Spleen (tissue), 13 donors: ENCODE results near the gene LRRC31. TPM values are rescaled to one million over a fixed set of nuclear protein-coding genes. Genes with fewer than 3 reads are reported as not detected.

Experiments used
- DNase-seq: peaks from one replicate; pipeline ENCODE4 v3.0.0-alpha.2; 2020
- H3K27ac ChIP-seq, 8 donors: fragments of 200-600 bp; sonication (generic) in 7 of 8; 1 replicate in 4 of 8; 2 replicates in 4 of 8; pipeline versions ENCODE4 v1.5.0 to v1.8.0; 2016 to 2021; ENCODE audit warnings: inconsistent platforms in 4 of 8, mild to moderate bottlenecking in 4 of 8, moderate library complexity in 1 of 8
- H3K27me3 ChIP-seq, 7 donors: fragments of 200-600 bp; sonication (generic) in 6 of 7; replicated peaks in 1 of 7; 1 replicate in 4 of 7; 2 replicates in 3 of 7; pipeline versions ENCODE4 v1.5.0 to v1.8.0; 2016 to 2021; ENCODE audit warnings: inconsistent platforms in 3 of 7, mild to moderate bottlenecking in 1 of 7
- H3K36me3 ChIP-seq, 6 donors: fragments of 200-600 bp; sonication (generic) in 5 of 6; 1 replicate in 4 of 6; 2 replicates in 2 of 6; pipeline versions ENCODE4 v1.5.0 to v1.8.0; 2016 to 2021; ENCODE audit warnings: inconsistent platforms in 2 of 6
- H3K4me1 ChIP-seq, 6 donors: fragments of 200-600 bp; sonication (generic) in 5 of 6; 1 replicate in 3 of 6; 2 replicates in 3 of 6; pipeline versions ENCODE4 v1.5.0 to v1.8.0; 2016 to 2021; ENCODE audit warnings: inconsistent platforms in 3 of 6
- H3K4me3 ChIP-seq, 8 donors: fragments of 200-600 bp; sonication (generic) in 7 of 8; 1 replicate in 4 of 8; 2 replicates in 4 of 8; pipeline versions ENCODE4 v1.5.0 to v1.8.0; 2016 to 2021; ENCODE audit warnings: inconsistent platforms in 4 of 8, mild to moderate bottlenecking in 4 of 8, moderate library complexity in 2 of 8
- H3K9me3 ChIP-seq, 8 donors: fragments of 200-600 bp; sonication (generic) in 7 of 8; 1 replicate in 4 of 8; 2 replicates in 4 of 8; pipeline versions ENCODE4 v1.5.0 to v1.8.0; 2016 to 2021; ENCODE audit warnings: inconsistent platforms in 4 of 8
- POLR2A ChIP-seq, 3 donors: fragments of 450-650 bp; IDR thresholded peaks; one replicate each; pipeline ENCODE4 v1.5.1; 2017; ENCODE audit warnings: antibody characterized with exemption in 3 of 3, mild to moderate bottlenecking in 1 of 3
- POLR2AphosphoS5 ChIP-seq, 3 donors: sonication (generic); formaldehyde crosslinking; IDR thresholded peaks; one replicate each; pipeline ENCODE4 v1.5.1; 2017; ENCODE audit warnings: antibody characterized with exemption in 3 of 3
- WGBS, 5 donors: extraction: QIAGEN DNeasy Blood & Tissue Kit in 3 of 5; methylation state at CpG; one replicate each; pipeline versions ENCODE4 v1.1.5 to v1.1.7; 2013 to 2018; 5-methylcytosine and 5-hydroxymethylcytosine counted together
- intact Hi-C: fragments of 100-400 bp; cut with DNase I; formaldehyde crosslinking; loops from one replicate; pipeline ENCODE4 v1.15.0; 2023; ENCODE audit warnings: low total_unique reads
- long read RNA-seq, 2 donors: transcript quantifications; one replicate each; lab custom pipeline, GENCODE V29; 2026
- polyA plus RNA-seq, 3 donors: library from polyadenylated mRNA; stranded (reverse); fragments of 200-250 nt; gene quantifications; one replicate each; pipeline ENCODE4 v1.2.1, GENCODE V29; 2013
- total RNA-seq, 7 donors: library from RNA; depleted of rRNA in 3 of 7; stranded (reverse); fragments of >200 nt in 3 of 7; fragmentation: NEBNext Ultra II Directional in 4 of 7; extraction: Animal tissue kit (Norgen Biotek cat#: 25700) in 4 of 7; gene quantifications; one replicate each; pipeline versions ENCODE4 v1.1.0 to v1.2.1, GENCODE V29; 2016 to 2021
- TF ChIP-seq, protein P1 (sequence below), 11 experiments: fragments of 200-600 bp in 7 of 11; fragments of 450-650 bp in 4 of 11; sonication (generic) in 4 of 11; IDR thresholded peaks in 8 of 11; conservative IDR thresholded peaks in 3 of 11; 1 replicate in 7 of 11; 2 replicates in 4 of 11; pipeline versions ENCODE4 v1.4.0 to v1.8.0; 2016 to 2021; ENCODE audit warnings: antibody characterized with exemption in 11 of 11, inconsistent platforms in 4 of 11, mild to moderate bottlenecking in 1 of 11
- donor health status: healthy with polysubstance abuse.
- donor health status: DM: no; HTN: no; CAD: no; lungs with moderate emphysema.
- donor health status: DM: no; HTN: no; CAD: no.
- donor health status: Bipolar disorder and iron deficiency.
- donor health status: healthy.
- donor health status: DM: no; HTN: no; CAD: no.
- donor health status: DM: yes; HTN: yes; CAD: no.

LRRC31 gene
- total RNA-seq (under 1 TPM in 4 of 7 donors, not detected in 3; 0.16 to 0.79 (median 0.39) TPM), polyA plus RNA-seq (under 1 TPM in 2 of 3 donors, not detected in 1; 0.03 to 0.19 TPM)
- long read RNA-seq, donor 1, result 0 reads
- long read RNA-seq, donor 2, result 0 reads

DNA sequence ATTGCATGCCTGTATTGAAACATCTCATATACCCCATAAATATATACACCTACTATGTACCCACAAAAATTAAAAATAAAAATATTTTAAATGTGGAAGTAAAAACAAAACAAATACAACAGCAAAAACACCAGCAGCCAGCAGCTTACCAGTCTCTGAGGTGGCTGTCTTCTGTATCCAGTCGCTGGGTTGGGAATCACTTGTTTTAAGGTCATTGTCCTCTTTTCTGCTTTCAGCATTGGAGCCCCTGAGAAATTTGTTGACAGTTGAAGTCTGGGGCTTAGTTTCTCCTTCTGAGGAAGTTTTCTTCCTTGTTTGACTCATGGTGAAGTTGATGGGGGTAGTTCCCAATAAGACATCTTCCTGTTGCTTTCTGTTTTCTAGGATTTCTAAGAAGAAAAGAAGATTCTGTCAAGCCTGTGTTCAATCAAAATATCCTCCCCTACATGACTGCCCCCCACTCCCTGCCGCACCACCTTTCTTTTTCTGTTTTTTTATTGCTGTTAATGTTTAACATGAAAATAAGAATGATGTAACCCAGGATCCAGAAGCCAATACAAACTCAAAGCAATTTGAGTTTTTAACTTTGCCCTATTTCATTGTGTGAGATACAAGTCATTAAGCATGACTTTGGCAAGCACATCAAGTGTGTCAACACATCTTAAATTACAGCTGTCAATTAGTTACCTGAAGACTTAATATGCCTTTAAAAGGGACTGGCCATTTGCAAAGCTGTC, at the start of gene LRRC31:
Gene LRRC31, minus strand, starts transcription at position 452 of the 737 bp plus-strand sequence. Its CDS starts 128 bp downstream, at position 324.
- Histone ChIP-seq H3K27ac (no peak within 1 kb of the TSS), H3K4me3 (no peak within 1 kb of the TSS), H3K27me3 (no peaks in the 10 kb centered on the region), H3K4me1 (peaks cover 0 to 22% (median 8%) of the 10 kb centered on the region in 6 donors), H3K36me3 (no peaks in the 10 kb centered on the region), H3K9me3 (no peaks in the 10 kb centered on the region)
- 76 to 84% (median 82%) methylated on average over 2 of the region's 2 CpGs for WGBS, 5 donors
- intact Hi-C loops, result loop anchor here (10.0 kb wide), 1 partner anchor 185 kb away; no protein-coding TSS in a partner anchor
- DNase-seq, result no peak
- TF ChIP-seq POLR2AphosphoS5 (IDR thresholded peaks at IDR 0.05), result no peak
- TF ChIP-seq, protein P1, sequence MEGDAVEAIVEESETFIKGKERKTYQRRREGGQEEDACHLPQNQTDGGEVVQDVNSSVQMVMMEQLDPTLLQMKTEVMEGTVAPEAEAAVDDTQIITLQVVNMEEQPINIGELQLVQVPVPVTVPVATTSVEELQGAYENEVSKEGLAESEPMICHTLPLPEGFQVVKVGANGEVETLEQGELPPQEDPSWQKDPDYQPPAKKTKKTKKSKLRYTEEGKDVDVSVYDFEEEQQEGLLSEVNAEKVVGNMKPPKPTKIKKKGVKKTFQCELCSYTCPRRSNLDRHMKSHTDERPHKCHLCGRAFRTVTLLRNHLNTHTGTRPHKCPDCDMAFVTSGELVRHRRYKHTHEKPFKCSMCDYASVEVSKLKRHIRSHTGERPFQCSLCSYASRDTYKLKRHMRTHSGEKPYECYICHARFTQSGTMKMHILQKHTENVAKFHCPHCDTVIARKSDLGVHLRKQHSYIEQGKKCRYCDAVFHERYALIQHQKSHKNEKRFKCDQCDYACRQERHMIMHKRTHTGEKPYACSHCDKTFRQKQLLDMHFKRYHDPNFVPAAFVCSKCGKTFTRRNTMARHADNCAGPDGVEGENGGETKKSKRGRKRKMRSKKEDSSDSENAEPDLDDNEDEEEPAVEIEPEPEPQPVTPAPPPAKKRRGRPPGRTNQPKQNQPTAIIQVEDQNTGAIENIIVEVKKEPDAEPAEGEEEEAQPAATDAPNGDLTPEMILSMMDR (IDR thresholded peaks at IDR 0.05 in 8 of 11, conservative IDR thresholded peaks at IDR 0.05 in 3 of 11), result no peak
- no peak for TF ChIP-seq POLR2A (IDR thresholded peaks at IDR 0.05)

DNA sequence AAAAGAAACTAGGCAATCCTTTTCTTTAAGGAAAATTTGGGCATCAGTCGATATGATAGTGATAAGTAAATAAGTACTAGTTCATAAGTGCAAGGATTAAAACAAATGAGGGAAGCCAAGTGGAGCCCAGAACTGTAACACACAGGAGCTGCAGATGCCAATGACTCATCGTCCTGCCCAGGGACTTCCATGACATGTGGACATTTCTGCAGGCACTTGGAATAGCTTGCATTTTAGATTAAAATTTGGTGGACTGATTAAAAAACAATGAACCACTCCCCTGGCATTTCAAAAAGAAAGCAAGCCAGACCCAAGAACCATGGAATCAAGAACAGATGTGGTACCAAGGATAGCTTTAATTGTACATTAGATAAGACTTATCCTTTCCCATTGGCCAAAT, 44.6 kb upstream of the LRRC31 start:
- 68 to 87% (median 76%) methylated on average over 2 of the region's 2 CpGs for WGBS, 5 donors
- Histone ChIP-seq H3K4me3 (no peak overlapping the region), H3K9me3 (no peaks in the 10 kb centered on the region), H3K27ac (no peak overlapping the region), H3K4me1 (no peaks in the 10 kb centered on the region), H3K36me3 (no peaks in the 10 kb centered on the region), H3K27me3 (no peaks in the 10 kb centered on the region)
- DNase-seq, result no peak
- intact Hi-C loops, result no loop called here
- TF ChIP-seq POLR2AphosphoS5 (IDR thresholded peaks at IDR 0.05) (no peak), POLR2A (IDR thresholded peaks at IDR 0.05) (no peak)
- TF ChIP-seq, protein P1 (IDR thresholded peaks at IDR 0.05 in 8 of 11, conservative IDR thresholded peaks at IDR 0.05 in 3 of 11), result no peak

DNA sequence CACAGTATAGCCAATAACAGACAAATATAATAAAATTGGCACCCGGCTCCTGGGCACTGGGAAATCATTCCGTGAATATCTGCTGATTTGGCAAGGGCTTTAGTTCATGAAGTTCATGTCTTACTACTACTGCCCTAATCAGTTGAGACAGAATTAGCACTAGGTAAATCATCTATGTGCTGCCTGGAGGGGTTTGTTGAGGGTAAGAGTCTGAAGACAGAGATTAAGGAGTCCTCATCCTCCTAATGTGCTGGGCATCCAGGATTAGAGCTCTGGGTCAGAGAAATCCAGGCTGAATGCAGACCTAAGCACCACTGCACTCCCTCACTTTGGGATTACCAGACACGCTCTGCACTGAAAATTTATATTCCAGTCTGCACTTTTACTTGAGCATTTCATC, 43.6 kb upstream of the LRRC31 start:
- Histone ChIP-seq H3K36me3 (no peaks in the 10 kb centered on the region), H3K27me3 (no peaks in the 10 kb centered on the region), H3K4me1 (no peaks in the 10 kb centered on the region), H3K27ac (no peak overlapping the region), H3K4me3 (no peak overlapping the region), H3K9me3 (no peaks in the 10 kb centered on the region)
- intact Hi-C loops, result no loop called here
- no peak for DNase-seq
- TF ChIP-seq POLR2AphosphoS5 (IDR thresholded peaks at IDR 0.05), result no peak
- TF ChIP-seq, protein P1 (IDR thresholded peaks at IDR 0.05 in 8 of 11, conservative IDR thresholded peaks at IDR 0.05 in 3 of 11), result no peak
- TF ChIP-seq POLR2A (IDR thresholded peaks at IDR 0.05), result no peak
- 83 to 91% (median 89%) methylated on average over 3 of the region's 3 CpGs for WGBS, 5 donors

DNA sequence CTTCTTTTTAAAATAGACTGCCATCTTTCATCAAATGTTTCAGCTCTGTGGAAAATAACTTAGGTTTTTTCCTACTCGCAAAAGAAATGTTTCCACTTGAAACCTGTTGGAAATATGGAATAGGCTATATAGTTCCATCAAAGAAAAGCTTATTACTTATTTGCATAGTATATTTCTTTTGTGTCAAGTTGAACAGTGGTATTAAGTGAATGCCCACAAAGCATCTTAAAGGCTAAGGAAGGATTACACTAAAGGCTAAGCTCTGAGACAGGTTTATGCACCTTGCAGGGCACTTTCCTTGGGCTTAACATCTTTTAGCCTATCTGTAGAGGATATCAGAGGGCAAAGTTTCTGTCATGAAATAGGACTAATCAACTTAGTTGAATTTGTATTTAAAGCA, 41.5 kb upstream of the LRRC31 start, which contains the start of gene SAMD7:
Gene SAMD7, plus strand, starts transcription at position 301 of the 400 bp plus-strand sequence. CDS start 7,927 bp downstream, outside the sequence.
- 95 to 100% (median 96%) methylated on average over 1 of the region's 1 CpG for WGBS, 5 donors
- H3K9me3 ChIP-seq, result no peaks in the 10 kb centered on the region

More for the DNA sequence above, 41.5 kb upstream of the LRRC31 start, which contains the start of gene SAMD7:
- no peak for TF ChIP-seq POLR2A (IDR thresholded peaks at IDR 0.05)
- TF ChIP-seq POLR2AphosphoS5 (IDR thresholded peaks at IDR 0.05), result no peak
- TF ChIP-seq, protein P1 (IDR thresholded peaks at IDR 0.05 in 8 of 11, conservative IDR thresholded peaks at IDR 0.05 in 3 of 11), result no peak
- no peaks in the 10 kb centered on the region for H3K4me1 ChIP-seq
- no peak within 1 kb of the TSS for H3K27ac ChIP-seq
- intact Hi-C loops, result no loop called here
- no peaks in the 10 kb centered on the region for H3K27me3 ChIP-seq
- no peak for DNase-seq
- H3K4me3 ChIP-seq, result no peak within 1 kb of the TSS
- H3K36me3 ChIP-seq, result no peaks in the 10 kb centered on the region
